ENCODE data around the gene GALK2.

GALK2 gene

DNA sequence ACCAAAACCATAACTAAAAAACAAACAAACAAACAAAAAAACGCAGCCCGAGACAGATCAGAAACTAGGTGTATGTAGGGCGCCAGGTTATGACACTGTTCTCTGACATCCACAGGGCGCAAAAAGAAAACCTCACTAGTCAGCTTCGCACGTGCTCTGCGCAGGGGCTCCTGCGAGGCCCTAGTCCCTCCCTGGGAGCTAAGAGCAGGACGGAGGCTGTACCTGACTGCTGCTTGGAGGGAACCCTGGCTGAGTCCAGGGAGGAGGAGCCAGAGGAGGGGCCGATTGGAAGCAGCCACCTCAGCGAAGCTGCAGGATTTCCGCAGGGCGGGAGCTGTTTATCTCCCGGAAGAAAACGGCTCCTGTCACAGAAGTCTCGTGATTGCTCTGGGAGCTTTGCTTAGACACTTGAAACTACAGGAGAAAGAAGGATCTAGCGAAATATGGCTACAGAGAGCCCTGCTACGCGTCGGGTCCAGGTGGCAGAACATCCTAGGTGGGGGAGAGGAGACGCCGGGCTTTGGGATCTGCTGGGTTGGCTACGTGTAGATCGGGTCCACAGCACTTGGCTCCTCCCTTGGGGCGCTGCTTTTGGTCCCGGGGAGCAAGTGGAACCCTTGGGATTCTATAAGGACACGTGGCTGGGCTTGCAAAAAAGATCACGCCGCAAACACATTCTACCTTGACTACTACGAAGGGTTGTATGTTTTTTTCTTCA, at the start of gene GALK2:
Gene GALK2, plus strand, starts transcription at position 368 of the 718 bp plus-strand sequence. Its CDS starts 76 bp downstream, at position 444.
- peak; percentile 81 for DNase-seq (ENCODE audit: low spot score)

DNA sequence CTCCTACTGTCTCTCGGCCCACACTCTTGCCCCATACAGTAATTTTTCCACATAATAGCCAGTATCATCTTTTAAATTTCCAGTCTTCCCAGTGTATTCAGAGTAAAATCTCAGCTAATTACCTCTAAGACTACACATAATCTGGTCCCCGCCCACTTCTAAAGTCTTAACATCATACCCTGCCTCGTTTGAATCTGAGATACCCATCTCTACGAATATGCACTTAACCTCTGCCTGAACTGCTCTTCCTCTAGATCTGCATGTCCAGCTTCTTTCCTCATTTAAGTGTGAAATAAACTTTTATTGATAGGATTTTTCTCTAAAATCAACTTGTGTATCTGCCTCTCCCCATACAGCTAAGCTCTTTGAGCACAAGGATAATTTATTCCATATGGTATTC, 49.2 kb upstream of the GALK2 start:
- DNase-seq (ENCODE audit: low spot score), result no peak

DNA sequence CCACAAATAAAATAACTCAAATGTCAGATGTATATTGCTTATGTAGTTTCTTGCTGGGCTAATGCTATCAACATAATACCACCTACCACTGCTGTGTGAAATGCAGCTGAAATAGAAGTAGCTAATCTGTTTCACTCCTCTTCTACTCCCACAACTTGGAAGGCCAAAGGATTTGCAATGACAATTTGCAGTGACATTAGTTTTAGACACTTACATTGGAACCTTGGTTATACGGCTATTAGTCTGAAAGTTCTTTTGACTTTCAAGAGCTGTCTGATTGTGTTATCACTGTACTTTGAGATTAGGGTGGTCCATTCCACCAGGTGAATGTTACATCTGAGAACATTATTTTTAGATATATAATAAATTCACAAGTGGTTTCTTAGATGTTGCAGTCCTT, 48.1 kb upstream of the GALK2 start:
- no peak for DNase-seq (ENCODE audit: low spot score)

DNA sequence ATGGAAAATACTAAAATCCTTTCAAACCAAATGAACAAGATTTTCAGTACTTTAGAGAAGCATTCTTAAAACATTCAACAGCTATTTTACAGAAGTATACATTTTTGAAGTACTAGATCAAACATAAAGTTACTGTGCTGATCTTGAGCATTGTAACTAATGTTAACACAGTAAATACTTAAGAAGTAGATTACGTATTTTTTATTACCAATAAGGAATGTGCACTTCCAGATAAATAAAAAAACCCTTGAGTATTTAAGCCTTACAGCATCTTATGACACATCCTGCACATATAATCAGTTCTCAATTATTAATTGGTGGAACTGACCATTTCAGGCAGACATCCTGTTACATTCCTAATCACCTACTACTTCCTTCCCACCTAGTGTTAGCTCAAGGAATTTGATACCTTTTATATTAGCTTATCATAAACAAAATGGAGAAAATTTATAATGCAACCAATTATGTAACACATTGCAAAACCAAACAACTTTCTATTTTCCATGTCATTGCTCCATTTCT, 47.4 kb upstream of the GALK2 start:
- no peak for DNase-seq (ENCODE audit: low spot score)

DNA sequence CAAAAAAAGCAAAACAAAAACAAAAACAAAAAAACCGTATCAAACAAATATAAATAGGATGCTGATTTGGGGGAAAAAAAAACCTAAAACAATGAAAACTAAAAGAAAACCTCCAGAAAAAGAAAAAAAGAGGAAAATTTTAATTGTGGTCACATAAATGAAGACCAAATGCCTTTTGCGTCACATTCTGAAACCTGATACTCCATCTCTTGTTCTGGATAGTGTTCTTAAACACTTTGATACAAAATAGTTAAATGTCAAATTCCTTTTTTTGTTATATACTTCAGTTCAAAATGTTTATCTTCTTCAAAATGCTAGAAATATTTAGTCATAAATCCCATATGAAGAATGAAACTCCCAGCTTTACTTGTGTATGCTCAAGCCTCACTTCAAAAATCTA, 45.7 kb upstream of the GALK2 start:
- no peak for DNase-seq (ENCODE audit: low spot score)

DNA sequence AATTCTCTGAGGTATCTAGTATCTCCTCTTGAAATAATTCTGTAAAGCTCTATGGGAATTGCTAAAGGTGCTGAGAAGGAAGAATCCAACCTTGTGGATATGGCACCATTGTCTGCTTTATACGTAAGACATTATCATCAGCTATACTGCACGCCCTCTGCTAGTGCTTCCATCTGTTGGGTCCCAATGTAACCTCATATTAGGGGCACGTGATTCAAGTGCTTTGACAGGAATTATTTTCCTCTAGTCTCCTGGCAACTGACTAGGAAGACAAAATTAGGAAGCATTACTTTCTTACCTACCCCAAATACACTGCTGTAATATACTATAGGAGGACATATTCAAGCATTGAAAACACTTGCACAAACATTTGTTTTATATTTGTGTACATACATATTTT, 38.6 kb upstream of the GALK2 start:
- no peak for DNase-seq (ENCODE audit: low spot score)

DNA sequence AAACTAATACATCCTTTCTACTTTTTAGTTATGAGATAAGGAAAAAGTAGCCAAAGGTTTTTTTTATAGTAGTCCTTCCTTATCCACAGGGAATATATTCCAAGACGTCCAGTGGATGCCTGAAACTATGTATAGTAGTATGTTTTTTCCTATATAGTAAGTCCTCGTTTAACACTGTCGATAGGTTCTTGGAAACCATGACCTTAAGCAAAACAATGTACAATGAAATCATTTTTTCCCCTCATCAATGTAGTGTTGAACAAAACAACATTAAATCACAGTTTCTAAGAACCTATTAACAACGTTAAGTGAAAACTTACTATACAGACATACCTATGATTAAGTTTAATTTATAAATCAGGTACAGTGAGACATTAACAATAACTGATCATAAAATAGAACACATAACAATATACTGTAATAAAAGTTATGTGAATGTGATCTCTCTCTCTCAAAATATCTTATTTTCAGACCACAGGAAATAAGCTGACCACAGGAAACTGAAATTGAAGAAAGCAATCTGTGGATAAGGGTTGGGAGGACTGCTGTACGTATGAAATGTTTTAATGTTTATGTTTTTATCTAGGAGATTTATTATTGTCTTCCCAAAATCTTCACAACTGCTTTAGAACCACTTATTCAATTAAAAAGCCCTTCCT, 35.2 kb upstream of the GALK2 start:
- DNase-seq (ENCODE audit: low spot score), result no peak

DNA sequence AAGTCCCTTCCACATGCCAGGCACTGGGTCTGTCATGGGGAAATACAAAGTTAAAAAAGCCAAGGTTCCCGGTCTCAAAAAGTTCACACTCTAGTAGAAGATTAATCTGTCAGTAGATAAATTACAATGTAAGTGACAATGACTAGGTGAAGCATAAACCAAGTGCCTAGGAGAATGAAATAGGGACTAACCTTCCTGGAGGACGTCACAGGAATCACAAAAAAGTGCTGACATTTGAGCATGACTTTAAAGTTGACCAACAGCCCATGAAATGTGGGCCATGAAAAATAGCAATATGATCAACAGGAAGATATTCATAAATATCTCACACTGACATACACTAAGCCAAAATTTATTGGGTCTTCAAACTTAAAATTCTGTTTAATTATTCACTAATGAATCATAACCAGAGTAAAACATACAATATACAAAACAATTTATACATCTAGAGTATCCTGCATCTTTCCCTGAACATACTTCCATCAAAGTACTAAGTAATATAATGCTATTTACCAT, 34.6 kb upstream of the GALK2 start:
- no peak for DNase-seq (ENCODE audit: low spot score)

DNA sequence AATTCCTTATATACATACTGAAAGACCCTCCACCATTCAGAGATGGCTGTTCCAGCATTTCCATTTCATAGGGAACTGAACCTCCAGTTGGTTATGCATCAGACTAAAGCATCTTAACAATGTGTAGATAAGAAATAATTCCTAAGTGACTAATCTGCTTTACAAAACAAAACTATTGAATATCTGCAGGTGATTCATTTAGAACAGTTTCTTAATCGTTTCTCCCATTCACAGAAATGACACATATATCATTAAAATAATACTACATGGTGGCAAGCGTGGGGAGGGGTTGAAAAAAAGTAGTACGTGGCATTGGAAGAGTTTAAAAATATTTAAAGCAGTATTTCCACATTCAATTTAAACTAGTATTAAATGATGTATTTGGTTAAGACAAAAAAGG, 34.1 kb upstream of the GALK2 start:
- no peak for DNase-seq (ENCODE audit: low spot score)

DNA sequence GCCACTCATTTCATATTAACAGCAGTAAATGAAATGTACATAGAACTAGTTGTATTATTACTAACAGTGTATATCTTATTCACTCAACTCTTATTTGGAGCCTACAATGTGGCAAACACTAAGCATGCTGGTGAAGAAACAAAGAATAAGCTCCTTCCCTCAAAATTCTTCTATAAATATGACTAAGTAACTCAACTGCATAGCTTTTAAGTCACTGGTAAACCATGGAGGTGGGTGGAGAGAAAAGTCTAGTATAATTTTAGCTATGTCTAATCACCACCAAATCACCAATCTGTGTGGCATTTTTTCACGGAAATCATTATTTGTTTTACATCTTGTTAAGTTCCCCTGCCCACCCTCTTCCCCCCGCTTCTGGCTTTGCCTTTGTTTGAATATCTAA, 32.2 kb upstream of the GALK2 start:
- DNase-seq (ENCODE audit: low spot score), result no peak

DNA sequence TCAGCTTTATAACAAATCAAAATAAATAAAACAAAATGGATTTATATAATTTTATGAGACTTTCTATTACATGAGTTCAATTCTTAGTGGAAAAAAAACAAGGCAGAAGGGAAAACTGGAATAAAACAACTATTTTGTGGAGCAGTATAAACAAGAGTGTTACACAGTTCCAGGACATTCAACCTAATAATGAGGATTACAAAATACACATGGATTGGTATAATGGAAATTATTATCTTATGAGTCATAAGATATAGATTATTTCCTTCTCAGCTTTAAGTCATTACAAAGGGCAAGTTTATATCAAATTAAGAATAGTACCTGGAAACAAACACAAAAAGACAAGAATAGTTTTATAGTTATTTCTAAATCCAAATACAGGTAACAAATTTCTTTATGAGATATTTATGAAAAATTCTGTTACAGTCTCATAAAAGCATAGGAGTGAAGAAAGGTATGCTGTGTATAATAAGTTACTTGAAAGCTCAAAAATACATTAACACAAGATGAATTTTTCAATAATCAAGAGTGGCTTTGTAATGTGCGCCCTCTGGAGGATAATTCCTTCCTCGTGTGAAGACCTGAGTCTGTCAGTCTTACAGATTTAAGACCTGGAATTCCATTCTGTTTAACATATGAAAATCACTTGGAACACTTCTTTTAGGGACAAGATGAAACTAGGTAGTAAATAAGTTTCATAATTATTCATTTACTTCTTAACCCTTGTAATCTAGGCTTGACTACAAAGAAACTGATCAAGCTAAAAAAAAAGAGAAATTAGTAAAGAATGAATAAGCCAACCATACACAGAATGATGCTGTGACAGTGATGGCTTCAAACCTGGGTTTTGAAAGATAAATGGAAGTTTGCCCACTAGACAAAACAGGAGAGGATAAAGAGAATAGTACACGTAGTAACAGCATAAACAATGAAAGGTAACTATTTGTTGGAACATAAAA, 24.1 kb upstream of the GALK2 start:
- no peak for DNase-seq (ENCODE audit: low spot score)

DNA sequence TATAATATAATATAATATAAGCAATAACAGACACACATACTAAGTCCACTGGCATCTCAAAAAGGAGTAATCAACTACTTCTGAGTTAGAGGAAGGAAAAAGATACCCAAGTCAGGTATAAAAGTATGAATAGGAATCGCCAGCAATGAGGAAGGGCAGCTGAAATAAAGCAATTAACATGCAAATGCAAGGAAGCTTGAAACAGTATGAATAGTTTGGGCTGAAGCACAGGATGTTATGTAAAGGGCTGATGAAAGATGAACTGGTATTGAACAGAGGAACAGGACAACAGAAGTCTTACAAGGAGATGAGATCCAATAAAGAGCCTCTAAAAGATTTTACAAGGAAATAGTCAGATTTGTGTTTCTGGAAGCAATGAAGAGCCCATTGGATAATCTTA, 21.7 kb upstream of the GALK2 start:
- no peak for DNase-seq (ENCODE audit: low spot score)

DNA sequence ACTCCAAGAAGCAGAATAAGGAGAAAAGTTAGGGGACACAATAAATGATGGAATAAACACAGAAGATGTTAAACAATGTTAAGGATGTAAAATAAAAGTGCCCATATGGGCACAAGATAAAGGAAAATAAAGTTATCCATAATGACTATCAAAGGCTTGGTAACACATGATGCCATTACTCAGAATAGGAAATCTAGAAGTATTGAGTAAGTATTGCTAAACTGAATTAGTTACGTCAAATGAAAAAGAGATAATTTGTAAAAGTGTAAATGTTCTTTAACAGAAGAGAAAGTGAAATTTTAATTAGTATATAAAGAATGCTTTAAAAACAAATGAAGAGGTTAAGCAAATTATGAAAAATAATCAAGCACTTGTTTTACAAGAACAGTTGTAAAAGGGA, 21.3 kb upstream of the GALK2 start:
- no peak for DNase-seq (ENCODE audit: low spot score)

DNA sequence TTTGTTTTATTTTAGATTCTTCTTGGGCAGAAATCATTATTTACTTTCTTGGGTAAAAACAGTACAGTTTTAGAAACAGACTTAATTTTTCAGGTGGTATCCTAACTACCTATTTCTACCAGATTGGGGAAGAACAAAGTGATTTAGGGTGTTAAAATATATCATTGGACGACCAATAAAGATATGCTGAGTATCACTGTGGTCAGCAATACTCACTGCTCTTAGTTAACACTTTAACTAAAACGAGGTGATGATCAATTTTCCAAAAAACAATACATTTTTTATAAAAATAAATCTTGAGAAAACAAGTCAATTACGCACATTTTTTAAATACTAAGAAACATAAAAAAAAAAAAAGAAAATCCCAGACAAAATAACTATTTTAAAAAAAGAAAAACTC, 18.2 kb upstream of the GALK2 start:
- no peak for DNase-seq (ENCODE audit: low spot score)

DNA sequence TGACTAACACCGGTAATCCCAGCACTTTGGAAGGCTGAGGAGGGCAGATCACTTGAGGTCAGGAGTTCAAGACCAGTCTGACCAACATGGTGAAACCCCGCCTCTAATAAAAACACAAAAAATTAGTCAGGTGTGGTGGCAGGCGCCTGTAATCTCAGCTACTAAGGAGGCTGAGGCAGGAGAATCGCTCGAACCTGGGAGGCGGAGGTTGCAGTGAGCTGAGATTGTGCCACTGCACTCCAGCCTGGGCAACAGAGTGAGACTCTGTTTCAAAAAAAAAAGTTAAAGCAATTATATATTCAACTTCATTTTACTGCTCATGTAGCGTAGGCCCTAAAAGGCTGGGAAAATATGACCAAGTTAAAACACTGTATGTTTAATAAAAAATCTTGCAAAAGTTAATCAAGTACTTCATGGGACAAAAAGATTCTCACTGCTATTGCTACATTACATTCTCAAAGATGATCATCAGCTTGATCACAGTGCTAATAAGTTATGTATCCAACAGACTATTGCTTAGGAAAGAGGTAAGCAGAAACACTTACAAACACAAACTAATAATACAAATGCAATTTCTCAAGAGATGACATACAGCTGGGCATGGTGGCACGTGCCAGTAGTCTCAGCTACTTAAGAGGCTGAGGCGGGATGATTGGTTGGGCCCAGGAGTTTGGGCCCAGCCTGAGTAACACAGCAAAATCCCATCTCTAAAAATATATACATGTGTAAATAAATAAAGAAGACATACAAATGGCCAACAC, 17.3 kb upstream of the GALK2 start:
- DNase-seq (ENCODE audit: low spot score), result no peak

DNA sequence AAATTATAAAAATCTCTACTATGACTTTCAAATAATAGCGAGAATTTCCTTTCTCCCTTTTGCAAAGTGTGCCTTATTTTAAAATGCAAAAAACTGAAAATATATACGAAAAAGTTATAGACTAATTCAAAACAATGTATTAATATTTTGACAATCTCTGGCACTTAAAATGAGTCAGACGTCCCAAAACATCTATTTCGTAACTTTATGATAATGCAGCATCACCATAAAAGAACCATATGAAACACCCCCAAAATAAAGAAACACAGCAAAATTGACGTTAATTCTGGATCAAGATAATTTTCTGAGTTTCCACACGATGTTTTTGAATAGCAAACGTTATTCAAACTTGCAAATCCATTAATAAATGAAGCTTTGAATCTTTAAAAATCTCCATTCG, 15.7 kb upstream of the GALK2 start:
- DNase-seq (ENCODE audit: low spot score), result no peak

DNA sequence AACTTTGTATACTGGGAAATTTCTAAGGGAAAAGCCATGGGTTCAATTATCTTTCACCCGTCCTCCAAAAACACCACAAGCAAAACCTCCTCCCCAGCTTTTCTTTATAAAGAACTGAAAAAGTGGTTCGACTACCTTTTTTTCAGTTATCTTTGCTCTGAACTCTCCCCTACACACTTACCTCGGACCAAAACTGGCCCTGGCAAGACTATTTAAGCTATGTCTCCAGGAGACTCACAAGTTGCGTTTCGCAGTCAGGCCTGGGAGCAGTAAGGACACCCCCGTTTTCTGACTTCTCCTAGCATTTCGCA, 15.3 kb upstream of the GALK2 start:
- DNase-seq (ENCODE audit: low spot score), result no peak

DNA sequence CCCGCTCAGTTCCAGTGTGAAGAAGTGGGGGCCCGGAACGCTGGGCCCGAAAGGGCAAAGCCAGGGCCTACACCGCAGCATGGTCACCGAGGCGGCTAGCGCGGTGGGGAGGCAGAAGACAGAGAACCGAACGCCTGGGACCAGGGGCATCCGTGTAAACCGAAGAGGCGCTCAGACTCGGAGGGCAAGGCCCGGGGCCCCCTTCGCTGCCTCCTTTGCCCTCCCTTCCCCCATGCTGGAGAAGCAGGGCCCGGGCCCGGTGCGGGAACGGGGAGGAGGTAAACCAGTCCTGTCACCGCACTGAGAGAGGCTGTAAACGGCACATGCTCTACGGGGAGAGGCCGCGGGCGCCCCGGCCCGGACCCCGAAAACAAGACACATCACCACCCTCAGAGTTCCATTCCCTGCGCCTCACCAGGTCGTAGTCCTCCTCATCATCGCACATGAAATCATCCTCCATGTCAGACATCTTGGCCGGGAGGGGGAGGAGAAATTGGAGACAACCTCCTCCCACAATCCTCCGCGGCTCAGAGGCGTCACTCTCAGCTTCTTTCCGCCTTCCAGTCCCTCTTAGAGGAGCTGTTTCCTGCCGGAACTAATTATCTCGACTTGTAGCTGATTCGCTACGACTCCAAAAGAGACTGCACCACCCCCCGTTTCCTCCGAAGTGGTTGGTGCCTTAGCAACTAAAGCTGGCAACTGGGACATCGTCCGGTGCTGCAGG, 14.8 kb upstream of the GALK2 start, which contains the start of gene COPS2:
Gene COPS2, minus strand, starts transcription at position 490 of the 724 bp plus-strand sequence. Its CDS starts 21 bp downstream, at position 469.
- peak; percentile 94 for DNase-seq (ENCODE audit: low spot score)

DNA sequence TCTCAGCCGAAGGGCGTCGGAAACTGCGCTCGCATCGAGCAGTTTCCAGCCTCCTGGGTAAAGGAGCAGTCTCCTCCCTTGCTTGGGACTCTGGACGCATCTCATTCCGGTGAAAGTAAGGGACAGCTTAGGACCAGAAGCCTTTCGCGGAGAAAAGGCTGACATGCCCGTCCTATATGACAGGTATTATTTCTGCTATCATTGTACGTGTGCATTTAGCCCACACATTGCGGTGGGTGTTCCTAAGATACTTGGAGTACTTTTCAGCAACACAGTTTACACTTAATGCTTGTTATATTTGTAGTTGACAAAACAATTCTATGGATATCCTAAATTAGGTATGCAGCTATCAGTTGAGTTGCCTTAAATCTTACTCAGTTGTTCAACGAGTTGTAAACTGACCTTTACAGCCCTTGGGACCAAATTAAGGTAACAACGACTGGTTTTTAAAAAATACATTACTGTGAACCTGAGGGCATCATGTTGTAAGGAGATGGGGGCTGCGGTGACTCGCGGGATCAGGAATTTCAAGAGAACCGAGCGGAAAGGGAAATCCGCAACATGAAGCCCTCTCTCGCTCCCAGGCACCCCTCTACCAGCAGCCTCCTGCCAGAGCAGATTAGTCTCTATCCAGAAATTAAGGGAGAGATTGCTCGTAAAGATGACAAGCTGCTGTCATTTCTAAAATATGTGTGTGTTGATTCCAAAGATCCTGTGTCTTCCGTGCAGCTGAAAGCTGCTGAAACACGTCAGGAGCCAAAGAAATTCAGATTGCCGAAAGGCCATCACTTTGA, 14.0 kb upstream of the GALK2 start:
- no peak for DNase-seq (ENCODE audit: low spot score)

DNA sequence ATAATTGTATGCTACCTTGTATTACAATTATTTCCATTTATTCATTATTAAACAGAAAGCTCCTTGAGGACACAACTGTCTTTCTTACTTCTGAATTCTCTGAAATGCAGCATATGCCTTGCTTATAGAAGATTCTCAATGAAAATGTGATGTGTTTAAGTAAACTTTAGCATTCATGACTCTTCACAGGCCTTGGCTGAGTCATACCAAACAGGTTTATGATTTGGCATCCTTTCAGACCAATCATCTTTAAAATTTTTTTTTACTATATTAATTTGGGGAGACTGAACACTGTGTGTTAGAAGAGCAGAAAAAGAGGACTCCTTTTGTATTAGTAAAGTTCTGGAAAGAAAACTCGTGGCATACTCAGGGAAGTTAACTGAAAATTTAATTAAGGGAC, 6.4 kb upstream of the GALK2 start:
- no peak for DNase-seq (ENCODE audit: low spot score)

Data from left forelimb (tissue), 1 donor.